ENCODE results near the gene ADAM22.

The ADAM22 gene

GRCh38 chr7:88042803-88043202 lies 108.8 kb downstream of the ADAM22 start:
- Histone ChIP-seq H3K4me1 (ENCODE audit: control insufficient read depth, insufficient read depth, low read length) (peaks cover 13% of the 10 kb centered on the region), H3K27ac (ENCODE audit: extremely low read depth, low read depth, low read length) (no peak overlapping the region), H3K36me3 (ENCODE audit: control insufficient read depth in 2 of 2, insufficient read depth in 1 of 2, low read length in 2 of 2) (no peaks in the 10 kb centered on the region), H3K9me3 (ENCODE audit: control insufficient read depth, insufficient read depth, low read depth, low read length) (no peaks in the 10 kb centered on the region), H3K4me3 (ENCODE audit: low read depth, low read length) (no peak overlapping the region)
- ChIA-PET CTCF (interaction anchor here (0.8 to 0.9 kb wide), 2 partner anchors 9 to 127 kb away, joined by 3 to 5 read pairs; no protein-coding TSS in a partner anchor), POLR2A (interaction anchor here (1.4 kb wide), 1 partner anchor 109 kb away, joined by 6 read pairs; the partner anchor contains the start of gene ADAM22)
- TF ChIP-seq GLIS2 (tag by site-specific recombination; IDR thresholded peaks at IDR 0.05) (no peak), ZNF701 (tag by site-specific recombination; IDR thresholded peaks at IDR 0.05) (no peak), ZNF768 (tag by site-specific recombination; IDR thresholded peaks at IDR 0.05) (no peak), WT1 (tag by site-specific recombination; IDR thresholded peaks at IDR 0.05) (no peak)

- H3K4me3 ChIP-seq (ENCODE audit: low read depth, low read length): no peak overlapping the region
- CTCF ChIA-PET: no interaction called here
- peaks cover 13% of the 10 kb centered on the region for H3K4me1 ChIP-seq (ENCODE audit: control insufficient read depth, insufficient read depth, low read length)
- H3K36me3 ChIP-seq (ENCODE audit: control insufficient read depth in 2 of 2, insufficient read depth in 1 of 2, low read length in 2 of 2): no peaks in the 10 kb centered on the region
- POLR2A ChIA-PET: no interaction called here
- H3K9me3 ChIP-seq (ENCODE audit: control insufficient read depth, insufficient read depth, low read depth, low read length): no peaks in the 10 kb centered on the region
- no peak for TF ChIP-seq ZNF670 (tag by site-specific recombination; IDR thresholded peaks at IDR 0.05; ENCODE audit: low read depth)
- no peak for TF ChIP-seq ZNF843 (tag by site-specific recombination; IDR thresholded peaks at IDR 0.05)
- no peak for TF ChIP-seq KLF17 (tag by site-specific recombination; IDR thresholded peaks at IDR 0.05)
- no peak for TF ChIP-seq KLF8 (tag by site-specific recombination; IDR thresholded peaks at IDR 0.05)
- no peak for TF ChIP-seq KLF1 (tag by site-specific recombination; IDR thresholded peaks at IDR 0.05)
- TF ChIP-seq ZNF324 (tag by site-specific recombination; IDR thresholded peaks at IDR 0.05): no peak
- no peak for TF ChIP-seq ZNF138 (tag by site-specific recombination; IDR thresholded peaks at IDR 0.05; ENCODE audit: borderline replicate concordance)
- no peak for TF ChIP-seq ZNF416 (tag by site-specific recombination; IDR thresholded peaks at IDR 0.05)
- TF ChIP-seq IKZF3 (tag by site-specific recombination; IDR thresholded peaks at IDR 0.05): no peak
- TF ChIP-seq REPIN1 (tag by site-specific recombination; IDR thresholded peaks at IDR 0.05; ENCODE audit: low read depth): no peak
- TF ChIP-seq PRDM4 (tag by site-specific recombination; IDR thresholded peaks at IDR 0.05): no peak
- TF ChIP-seq ZSCAN5A (tag by site-specific recombination; IDR thresholded peaks at IDR 0.05): no peak
- TF ChIP-seq ZNF18 (tag by site-specific recombination; IDR thresholded peaks at IDR 0.05): no peak
- TF ChIP-seq GFI1B (tag by site-specific recombination; IDR thresholded peaks at IDR 0.05): no peak
- TF ChIP-seq ZNF473 (tag by site-specific recombination; IDR thresholded peaks at IDR 0.05): no peak
- no peak for TF ChIP-seq MZF1 (tag by site-specific recombination; IDR thresholded peaks at IDR 0.05; ENCODE audit: borderline replicate concordance)
- no peak overlapping the region for H3K27ac ChIP-seq (ENCODE audit: extremely low read depth, low read depth, low read length)
Observed at GRCh38 chr7:88044069-88044468, 110.0 kb downstream of the ADAM22 start.

Measured in HEK293 (cell line).